Measurements from ENCODE around the gene CPM.

The CPM gene

DNA sequence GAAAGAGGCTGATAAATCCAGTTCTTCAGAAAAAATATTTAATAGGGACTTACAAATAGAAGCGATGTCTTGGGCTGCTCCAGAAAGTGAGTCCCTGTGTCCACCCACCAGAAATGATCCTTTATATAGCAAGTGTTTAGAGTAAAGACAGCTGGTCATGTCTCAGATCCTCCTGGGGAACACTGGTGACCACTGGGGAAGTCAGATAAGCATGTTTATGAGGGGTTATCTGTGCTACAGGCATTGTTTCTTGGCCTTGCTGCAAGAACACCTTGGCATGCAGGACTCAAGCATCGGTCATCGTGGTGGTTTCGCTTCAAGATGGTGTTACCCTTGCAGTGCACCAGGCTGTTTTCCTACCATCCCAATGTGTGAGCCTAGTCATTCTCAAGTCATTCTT is 27.2 kb downstream of the CPM start:
- no peak for TF ChIP-seq GATA3 (IDR thresholded peaks at IDR 0.05; ENCODE audit: low read depth, low read length)
- no peak for TF ChIP-seq GATA2 (IDR thresholded peaks at IDR 0.05; ENCODE audit: low read depth, low read length)

DNA sequence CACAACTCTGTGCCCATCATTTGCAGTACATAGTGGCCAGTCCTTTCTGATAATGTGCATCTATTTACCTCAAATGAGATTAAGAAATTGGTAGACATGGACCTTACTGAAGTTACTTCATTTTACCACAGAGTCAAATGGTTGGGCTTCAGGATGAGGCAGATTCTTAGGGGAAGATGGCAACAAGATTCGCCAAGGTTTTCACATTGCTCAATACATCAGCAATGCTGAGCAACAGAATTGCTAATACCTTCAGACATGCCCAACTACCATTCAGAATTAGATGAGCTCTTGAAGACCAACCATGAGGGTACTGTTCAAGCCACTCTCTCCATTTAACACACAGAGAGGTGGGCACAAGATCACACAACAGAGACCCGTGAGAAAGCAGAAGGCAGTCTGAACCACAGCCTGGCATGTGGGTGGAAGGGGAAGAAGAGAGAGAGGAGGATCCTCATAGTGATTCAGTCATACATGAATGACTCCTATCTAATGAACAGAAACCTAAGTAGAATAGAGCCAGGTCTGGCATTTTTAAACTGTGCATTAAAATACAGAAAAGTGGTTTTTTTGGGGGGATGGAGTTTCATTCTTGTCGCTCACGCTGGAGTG is 28.5 kb downstream of the CPM start:
- TF ChIP-seq GATA3 (IDR thresholded peaks at IDR 0.05; ENCODE audit: low read depth, low read length) (no peak), GATA2 (IDR thresholded peaks at IDR 0.05; ENCODE audit: low read depth, low read length) (no peak)

DNA sequence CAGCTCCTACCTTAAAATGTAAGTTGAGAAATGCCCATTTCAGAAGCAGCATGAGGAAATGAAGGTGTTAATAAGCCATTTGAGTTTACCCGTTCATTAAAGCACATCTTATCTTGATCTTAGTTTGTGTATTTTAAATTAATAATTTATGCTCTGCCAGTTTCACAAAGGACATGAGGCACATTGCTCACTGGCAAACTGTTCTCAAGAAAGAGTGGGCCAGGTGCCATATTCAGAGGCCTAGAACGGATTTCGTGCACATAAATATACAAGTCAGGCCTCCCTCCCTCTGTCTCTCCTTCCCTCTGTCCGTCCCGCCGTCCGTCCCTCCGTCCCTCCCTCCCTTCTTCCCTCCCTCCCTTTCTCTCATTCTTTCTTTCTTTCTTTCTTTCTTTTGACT is 29.5 kb downstream of the CPM start:
- TF ChIP-seq GATA3 (IDR thresholded peaks at IDR 0.05; ENCODE audit: low read depth, low read length) (no peak), GATA2 (IDR thresholded peaks at IDR 0.05; ENCODE audit: low read depth, low read length) (no peak)

DNA sequence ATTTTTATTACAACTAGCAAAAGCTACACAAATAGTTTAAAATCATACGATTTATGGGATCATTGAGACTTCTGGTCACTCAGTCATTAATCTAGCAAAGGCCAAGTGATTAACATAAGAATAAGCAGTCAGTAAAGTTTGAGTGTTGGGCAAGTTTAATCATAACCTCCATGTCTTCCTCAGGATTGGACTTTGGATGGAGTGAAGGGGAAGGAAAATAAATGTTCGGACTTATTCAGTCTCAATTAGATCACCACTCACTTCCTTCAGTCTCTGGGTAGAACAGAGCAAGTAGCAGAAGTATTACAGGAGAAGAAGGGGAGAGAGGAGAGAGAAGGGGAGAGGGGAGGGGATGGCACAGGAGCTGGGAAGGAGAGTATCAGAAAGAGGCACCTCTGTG is 31.4 kb downstream of the CPM start:
- TF ChIP-seq GATA3 (IDR thresholded peaks at IDR 0.05; ENCODE audit: low read depth, low read length) (no peak), GATA2 (IDR thresholded peaks at IDR 0.05; ENCODE audit: low read depth, low read length) (no peak)

DNA sequence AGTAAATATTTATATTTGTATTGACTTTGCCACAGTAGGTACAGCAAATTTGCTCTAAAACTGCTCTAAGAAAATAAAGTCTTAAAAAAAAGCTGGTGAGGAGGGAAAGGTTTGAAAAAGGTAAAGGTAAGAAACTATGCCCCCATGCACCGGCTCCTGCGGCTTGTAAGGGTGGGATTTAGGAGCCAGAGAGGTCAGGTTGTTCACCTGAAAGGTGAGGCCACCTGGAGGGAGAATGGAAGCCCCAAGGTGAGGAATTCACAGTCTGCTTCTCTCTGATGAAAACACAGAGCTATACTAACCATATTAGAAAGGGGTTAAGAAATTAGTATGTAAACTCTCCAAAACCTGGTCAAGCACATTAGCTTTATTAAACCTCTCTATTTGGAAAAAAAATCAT is 31.8 kb downstream of the CPM start:
- TF ChIP-seq GATA3 (IDR thresholded peaks at IDR 0.05; ENCODE audit: low read depth, low read length) (no peak), GATA2 (IDR thresholded peaks at IDR 0.05; ENCODE audit: low read depth, low read length) (no peak)

DNA sequence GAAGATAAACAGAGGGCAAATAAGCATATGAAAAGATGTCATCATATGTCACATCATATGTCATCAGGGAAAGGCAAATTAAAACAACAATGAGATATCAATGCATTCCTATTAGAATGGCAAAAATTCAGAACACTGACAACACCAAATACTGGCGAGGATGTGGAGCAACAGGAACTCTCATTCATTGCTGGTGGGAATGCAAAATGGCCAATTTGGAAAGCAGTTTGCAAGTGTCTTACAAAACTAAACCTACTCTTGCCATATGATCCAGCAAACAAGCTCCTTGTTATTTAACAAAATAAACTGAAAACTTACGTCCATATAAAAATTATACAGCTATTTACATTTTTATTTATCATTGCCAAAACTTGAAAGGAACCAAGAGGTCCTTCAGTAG is 32.7 kb downstream of the CPM start:
- TF ChIP-seq GATA2 (IDR thresholded peaks at IDR 0.05; ENCODE audit: low read depth, low read length) (no peak), GATA3 (IDR thresholded peaks at IDR 0.05; ENCODE audit: low read depth, low read length) (no peak)

DNA sequence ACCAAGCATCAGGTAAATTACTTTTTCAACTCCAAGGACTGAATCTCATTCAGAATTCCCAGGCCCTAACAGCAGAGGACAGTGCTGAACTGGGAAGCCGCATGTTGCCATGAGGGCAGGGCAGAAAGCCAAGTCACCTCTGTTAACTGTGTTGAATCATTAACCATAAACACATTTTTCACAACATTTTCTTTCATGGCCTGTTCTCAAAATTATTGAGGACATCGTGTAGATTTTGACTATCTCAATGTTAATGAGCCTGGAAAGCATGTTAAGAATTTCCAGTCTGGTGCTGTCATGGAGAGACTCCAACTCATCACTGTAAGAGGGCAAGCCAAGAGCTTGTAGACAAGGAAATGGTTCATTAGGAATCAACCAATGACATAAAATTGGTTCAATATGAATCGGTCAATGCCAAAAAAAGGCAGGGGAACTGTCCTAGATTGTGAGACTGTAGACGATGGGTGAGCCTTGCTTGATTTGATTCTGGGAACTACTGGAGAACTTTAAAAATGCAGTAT is 33.7 kb downstream of the CPM start:
- TF ChIP-seq GATA2 (IDR thresholded peaks at IDR 0.05; ENCODE audit: low read depth, low read length) = no peak
- no peak for TF ChIP-seq GATA3 (IDR thresholded peaks at IDR 0.05; ENCODE audit: low read depth, low read length)

DNA sequence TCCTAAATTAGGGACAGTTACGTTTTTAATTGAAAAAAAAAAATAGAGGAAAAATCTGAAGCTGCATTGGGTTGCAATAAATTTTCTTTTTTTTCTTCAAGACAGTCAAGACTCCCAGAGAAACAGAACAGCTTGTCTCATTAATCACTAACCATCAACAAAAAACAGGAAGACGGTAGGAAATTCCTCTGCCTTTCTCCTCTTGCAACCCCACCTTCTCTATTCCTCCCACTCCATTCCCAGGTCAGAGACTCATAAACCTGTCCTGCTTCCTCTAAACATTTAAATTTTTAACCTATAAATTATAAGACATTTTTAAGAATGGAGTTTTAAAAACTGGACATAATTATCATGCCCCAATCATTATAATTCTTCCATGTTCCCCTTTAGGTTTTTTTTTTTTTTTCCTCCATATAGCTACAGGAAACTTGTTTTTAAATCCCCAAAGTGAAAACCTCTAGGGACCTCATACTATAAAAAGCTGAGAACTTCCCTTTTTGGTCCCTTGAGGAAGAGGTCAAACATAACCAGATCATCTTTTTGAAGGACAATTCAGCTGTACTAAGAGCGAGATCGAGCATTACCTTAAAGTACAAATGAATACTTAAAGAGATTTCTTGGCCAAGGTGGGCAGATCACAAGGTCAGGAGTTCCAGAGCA is 36.0 kb downstream of the CPM start:
- TF ChIP-seq GATA2 (IDR thresholded peaks at IDR 0.05; ENCODE audit: low read depth, low read length) (no peak), GATA3 (IDR thresholded peaks at IDR 0.05; ENCODE audit: low read depth, low read length) (no peak)

DNA sequence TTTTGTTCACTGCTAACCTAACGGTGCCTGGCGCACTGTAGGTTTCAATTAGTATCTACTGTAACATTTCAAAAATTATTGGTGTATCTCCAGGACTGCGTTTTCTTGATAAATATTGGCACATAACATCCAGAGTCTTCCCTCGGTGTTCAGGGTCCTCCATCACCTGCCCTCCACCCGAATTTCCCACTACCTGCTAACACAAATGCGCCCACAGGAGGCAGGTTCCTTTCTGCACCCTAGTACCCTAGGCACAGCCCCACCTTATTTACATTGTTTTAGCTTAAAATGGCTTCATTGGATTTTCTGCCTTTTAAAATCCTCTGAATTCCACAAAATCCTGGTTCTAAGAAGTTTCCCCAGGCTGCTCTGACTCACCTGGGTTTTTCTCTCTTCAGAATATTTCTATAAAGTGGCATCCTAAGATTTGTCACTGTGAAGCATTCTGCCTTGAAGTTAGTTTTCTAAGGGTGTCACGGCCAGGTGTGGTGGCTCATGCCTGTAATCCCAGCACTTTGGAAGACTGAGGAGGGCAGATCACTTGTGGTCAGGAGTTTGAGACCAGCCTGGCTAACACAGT is 38.6 kb downstream of the CPM start:
- TF ChIP-seq GATA3 (IDR thresholded peaks at IDR 0.05; ENCODE audit: low read depth, low read length) (no peak), GATA2 (IDR thresholded peaks at IDR 0.05; ENCODE audit: low read depth, low read length) (no peak)

DNA sequence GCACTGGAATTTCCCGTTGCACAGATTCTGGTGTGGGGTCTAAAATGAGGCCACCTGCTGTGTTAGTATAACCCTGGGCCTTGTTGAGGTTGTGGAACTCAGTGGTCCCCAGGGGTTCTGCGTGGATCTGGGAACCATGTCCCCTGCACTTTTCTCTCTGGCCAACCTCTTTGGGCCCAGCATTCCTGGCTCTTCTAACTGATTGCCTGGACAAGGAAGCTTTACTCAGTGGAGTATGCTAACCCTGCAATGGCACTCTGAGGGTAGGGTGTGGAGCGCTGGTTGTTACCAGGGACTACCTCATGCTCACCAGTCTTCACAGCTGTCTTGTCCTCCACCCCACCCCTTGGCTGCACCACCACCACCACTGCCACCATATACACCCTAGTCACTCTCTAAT is 39.2 kb downstream of the CPM start:
- TF ChIP-seq GATA2 (IDR thresholded peaks at IDR 0.05; ENCODE audit: low read depth, low read length) = no peak
- no peak for TF ChIP-seq GATA3 (IDR thresholded peaks at IDR 0.05; ENCODE audit: low read depth, low read length)

DNA sequence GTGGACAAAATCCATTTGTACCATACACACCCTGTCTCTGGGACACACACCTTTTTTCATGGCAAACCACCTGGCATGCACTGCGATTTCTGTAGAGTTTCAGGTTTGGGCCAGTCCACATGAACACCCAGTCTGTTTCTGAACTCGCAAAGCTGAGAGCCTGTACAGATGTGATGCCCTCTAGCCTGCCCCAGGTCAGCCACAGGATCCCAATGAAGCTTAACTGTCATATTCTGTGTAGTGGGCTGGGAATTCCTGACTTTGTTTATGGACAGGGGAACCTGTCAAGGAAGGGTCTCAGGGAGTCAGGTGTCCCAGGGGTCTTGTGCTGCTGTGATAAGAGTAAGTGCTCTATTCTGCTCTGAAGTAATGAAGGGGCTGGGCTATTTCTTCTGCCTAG is 39.8 kb downstream of the CPM start:
- TF ChIP-seq GATA2 (IDR thresholded peaks at IDR 0.05; ENCODE audit: low read depth, low read length) = no peak
- TF ChIP-seq GATA3 (IDR thresholded peaks at IDR 0.05; ENCODE audit: low read depth, low read length) = no peak

DNA sequence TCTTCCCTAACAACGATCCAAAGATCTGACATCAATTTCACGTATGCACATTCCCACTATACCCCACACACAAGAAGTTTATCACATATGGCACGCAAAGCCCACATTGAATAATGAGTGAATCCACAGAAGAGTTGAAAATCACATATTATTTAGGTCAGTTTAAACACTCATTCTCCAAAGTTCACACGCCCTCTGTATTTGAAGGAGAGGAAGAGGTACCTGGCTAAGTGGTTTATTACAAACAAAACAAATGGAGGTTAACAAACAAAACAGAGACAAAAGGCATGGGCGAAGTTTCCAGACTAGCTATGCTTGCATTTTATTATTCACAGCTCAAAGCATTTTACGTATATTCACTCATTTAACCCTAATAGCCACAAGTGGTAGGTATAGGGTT is 41.8 kb downstream of the CPM start:
- TF ChIP-seq GATA2 (IDR thresholded peaks at IDR 0.05; ENCODE audit: low read depth, low read length) = no peak
- TF ChIP-seq GATA3 (IDR thresholded peaks at IDR 0.05; ENCODE audit: low read depth, low read length) = no peak

DNA sequence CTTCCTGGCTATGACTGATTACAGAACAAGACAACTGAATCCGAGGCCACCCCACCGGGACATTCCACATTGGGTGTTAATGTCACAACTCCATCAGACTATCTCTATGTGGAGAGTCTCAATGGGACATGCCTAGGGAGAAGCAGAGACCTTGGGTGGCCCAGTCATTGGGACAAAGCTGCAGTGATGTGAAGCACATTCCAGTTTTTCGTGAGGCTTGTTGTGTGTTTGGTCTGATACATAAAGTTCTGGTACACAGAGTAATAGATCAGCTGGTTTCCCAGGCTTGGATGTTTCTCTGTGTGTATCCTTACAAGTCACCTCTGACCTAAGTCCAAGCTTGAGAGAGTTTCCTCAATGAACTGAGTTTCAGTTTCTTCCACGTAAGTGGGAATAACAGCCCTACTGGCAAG is 42.3 kb downstream of the CPM start:
- no peak for TF ChIP-seq GATA3 (IDR thresholded peaks at IDR 0.05; ENCODE audit: low read depth, low read length)
- no peak for TF ChIP-seq GATA2 (IDR thresholded peaks at IDR 0.05; ENCODE audit: low read depth, low read length)

DNA sequence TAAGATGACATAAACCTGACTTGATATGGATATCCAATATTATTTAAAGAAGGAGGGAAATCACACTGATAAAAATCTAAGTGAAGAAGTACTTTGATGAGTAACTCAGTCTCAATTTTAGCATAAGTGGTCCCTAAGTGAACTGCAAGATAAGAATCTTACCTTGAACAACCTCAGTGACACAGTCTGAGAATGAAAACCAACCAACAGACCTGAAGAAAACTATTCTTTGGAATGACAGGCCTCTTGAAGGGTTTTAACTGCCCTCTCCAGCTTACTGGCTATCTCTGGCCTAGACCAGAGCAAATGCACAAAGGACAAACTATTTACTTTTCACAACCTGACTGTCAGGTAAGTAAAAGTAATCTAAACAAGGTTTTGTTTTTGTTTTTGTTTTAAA is 44.7 kb downstream of the CPM start:
- no peak for TF ChIP-seq GATA3 (IDR thresholded peaks at IDR 0.05; ENCODE audit: low read depth, low read length)
- no peak for TF ChIP-seq GATA2 (IDR thresholded peaks at IDR 0.05; ENCODE audit: low read depth, low read length)

DNA sequence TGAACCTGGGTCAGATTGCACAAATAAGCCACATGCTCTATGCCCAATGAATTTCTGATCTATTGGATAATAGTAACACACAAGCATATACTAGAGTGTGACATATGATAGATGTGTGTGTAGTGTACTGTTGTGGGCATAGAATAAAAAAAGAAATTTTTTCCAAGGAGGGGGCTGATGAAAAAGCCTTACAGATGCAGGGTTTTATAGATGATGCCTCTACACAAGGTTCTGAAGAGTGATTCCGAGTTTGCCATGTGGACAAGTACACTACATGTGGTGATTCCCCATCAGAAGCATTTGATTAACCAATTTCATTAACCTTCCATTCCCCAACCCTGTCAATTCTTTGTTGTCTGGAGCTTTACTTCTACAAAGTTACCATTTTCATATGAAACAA is 45.3 kb downstream of the CPM start:
- TF ChIP-seq GATA3 (IDR thresholded peaks at IDR 0.05; ENCODE audit: low read depth, low read length) = no peak
- TF ChIP-seq GATA2 (IDR thresholded peaks at IDR 0.05; ENCODE audit: low read depth, low read length) = no peak
